IMR-90 (cell line): Measurements from ENCODE around the gene CCR5. TPM values are rescaled to one million over a fixed set of nuclear protein-coding genes. Genes with fewer than 3 reads are reported as not detected.
A peak's percentile ranks its signal among the peaks of the same experiment; 100 is the strongest.

Source experiments
- ATAC-seq: fragments of 200-7000 bp; cut with Tn5 transposase; 2 replicates; pipeline ENCODE4 v1.9.1; 2020; ENCODE audit warnings: low read depth, mild to moderate bottlenecking, moderate library complexity
- BruUV-seq: library from RNA; stranded (reverse); fragments of 400-500 nt; replicated peaks from 2 replicates; lab custom pipeline; 2021; lab: Mats Ljungman, UMichigan
- CTCF ChIA-PET: fragments of 300-600 bp; formaldehyde crosslinking; extraction: SDS; loops from one replicate; lab custom pipeline; 2021; ENCODE audit warnings: antibody characterized with exemption; lab: Yijun Ruan, JAX
- POLR2A ChIA-PET: fragments of 300-600 bp; sonication (Branson Sonifier 250); formaldehyde crosslinking; loops from one replicate; lab custom pipeline; 2022; ENCODE audit warnings: antibody characterized with exemption; ENCODE audit not compliant: unreplicated experiment; lab: Charles Lee
- DNase-seq: peaks from one replicate; pipeline ENCODE4 v3.0.0; 2013
- H2AFZ ChIP-seq: replicated peaks from 2 replicates; pipeline ENCODE3; 2013; ENCODE audit warnings: low read length, mild to moderate bottlenecking; ENCODE audit not compliant: poor library complexity
- H2AK5ac ChIP-seq: 2 replicates; pipeline ENCODE4 v1.6.1; 2013; ENCODE audit warnings: low read depth, low read length, inconsistent platforms
- H2AK9ac ChIP-seq: replicated peaks from 2 replicates; pipeline ENCODE3; 2013; ENCODE audit warnings: mild to moderate bottlenecking, low read depth, low read length, moderate library complexity; ENCODE audit not compliant: poor library complexity
- H2BK120ac ChIP-seq: 2 replicates; pipeline ENCODE4 v1.6.1; 2013; ENCODE audit warnings: low read depth, low read length, inconsistent platforms
- H2BK15ac ChIP-seq: 3 replicates; pipeline ENCODE4 v1.6.1; 2013; ENCODE audit warnings: low read depth, low read length, inconsistent platforms
- H2BK20ac ChIP-seq: 2 replicates; pipeline ENCODE4 v1.6.1; 2013; ENCODE audit warnings: low read depth, mild to moderate bottlenecking, inconsistent platforms, low read length, moderate library complexity
- H2BK5ac ChIP-seq: 2 replicates; pipeline ENCODE4 v1.6.1; 2013; ENCODE audit warnings: mild to moderate bottlenecking, low read depth, low read length, inconsistent platforms; ENCODE audit not compliant: poor library complexity, severe bottlenecking
- H3K14ac ChIP-seq: replicated peaks from 2 replicates; pipeline ENCODE4 v1.6.1; 2013; ENCODE audit warnings: low read depth, low read length, inconsistent platforms
- H3K18ac ChIP-seq: 2 replicates; pipeline ENCODE4 v1.6.1; 2013; ENCODE audit warnings: low read depth, low read length, control low read depth
- H3K23ac ChIP-seq: 2 replicates; pipeline ENCODE4 v1.6.1; 2013; ENCODE audit warnings: low read depth, low read length, inconsistent platforms
- H3K27ac ChIP-seq: 2 replicates; pipeline ENCODE4 v1.5.1; 2013; ENCODE audit warnings: mild to moderate bottlenecking, control low read depth, low read length; ENCODE audit not compliant: insufficient read depth
- H3K27me3 ChIP-seq: 2 replicates; pipeline ENCODE4 v1.6.1; 2013; ENCODE audit warnings: low read length; ENCODE audit not compliant: control insufficient read depth, insufficient read depth
- H3K36me3 ChIP-seq: 2 replicates; pipeline ENCODE4 v1.6.1; 2013; ENCODE audit warnings: low read length, mixed read lengths; ENCODE audit not compliant: control insufficient read depth, insufficient read depth
- H3K4ac ChIP-seq: 2 replicates; pipeline ENCODE4 v1.6.1; 2013; ENCODE audit warnings: low read depth, low read length, inconsistent platforms
- H3K4me1 ChIP-seq: 2 replicates; pipeline ENCODE4 v1.6.1; 2013; ENCODE audit warnings: low read length, mixed read lengths; ENCODE audit not compliant: control insufficient read depth, insufficient read depth
- H3K4me2 ChIP-seq: 2 replicates; pipeline ENCODE4 v1.6.1; 2013; ENCODE audit warnings: low read depth, mild to moderate bottlenecking, control low read depth, low read length, moderate library complexity
- H3K4me3 ChIP-seq: 2 replicates; pipeline ENCODE4 v1.5.1; 2013; ENCODE audit warnings: low read depth, mild to moderate bottlenecking, control low read depth, low read length, moderate library complexity; ENCODE audit not compliant: insufficient read depth
- H3K56ac ChIP-seq: 2 replicates; pipeline ENCODE4 v1.6.1; 2013; ENCODE audit warnings: low read length, inconsistent platforms; ENCODE audit not compliant: insufficient read depth; ENCODE audit errors: extremely low read depth
- H3K79me1 ChIP-seq, 2 experiments: 2 replicates each; pipeline ENCODE4 v1.6.1; 2013; ENCODE audit warnings: low read length in 2 of 2, inconsistent platforms in 1 of 2, low read depth in 1 of 2
- H3K9ac ChIP-seq: 2 replicates; pipeline ENCODE4 v1.6.1; 2013; ENCODE audit warnings: low read depth, low read length, control low read depth
- H3K9me1 ChIP-seq: 2 replicates; pipeline ENCODE4 v1.6.1; 2013; ENCODE audit warnings: low read length, inconsistent platforms; ENCODE audit not compliant: insufficient read depth
- H3K9me3 ChIP-seq: 2 replicates; pipeline ENCODE4 v1.6.1; 2013; ENCODE audit warnings: low read length; ENCODE audit not compliant: control insufficient read depth, insufficient read depth
- H4K20me1 ChIP-seq: 2 replicates; pipeline ENCODE4 v1.6.1; 2013; ENCODE audit warnings: low read length, inconsistent platforms; ENCODE audit not compliant: insufficient read depth
- H4K5ac ChIP-seq: 2 replicates; pipeline ENCODE4 v1.6.1; 2013; ENCODE audit warnings: mild to moderate bottlenecking, low read depth, low read length, control low read depth
- H4K8ac ChIP-seq, 2 experiments: 2 replicates each; pipeline ENCODE4 v1.6.1; 2013; ENCODE audit warnings: low read depth in 2 of 2, low read length in 2 of 2, control low read depth in 1 of 2, inconsistent platforms in 1 of 2
- H4K91ac ChIP-seq: 2 replicates; pipeline ENCODE4 v1.6.1; 2013; ENCODE audit warnings: low read depth, low read length, inconsistent platforms; ENCODE audit not compliant: insufficient read depth
- MAZ ChIP-seq: IDR thresholded peaks from 2 replicates; pipeline ENCODE4 v1.6.1; 2012; ENCODE audit warnings: low read depth, mild to moderate bottlenecking, low read length, improper control_type of control experiment, moderate library complexity, borderline replicate concordance
- NFE2L2 ChIP-seq: fragments of 150-350 bp; IDR thresholded peaks from 2 replicates; pipeline ENCODE4 v1.6.1; 2016; ENCODE audit warnings: low read depth, mild to moderate bottlenecking, low read length
- POLR2A ChIP-seq: IDR thresholded peaks from 2 replicates; pipeline ENCODE4 v1.6.1; 2012; ENCODE audit warnings: mild to moderate bottlenecking, low read depth, low read length
- USF2 ChIP-seq: fragments of 150-350 bp; IDR thresholded peaks from 2 replicates; pipeline ENCODE4 v1.6.1; 2017; ENCODE audit warnings: mild to moderate bottlenecking, antibody characterized with exemption, low read length, low read depth
- WGBS, 2 experiments: methylation state at CpG; one replicate each; pipeline versions ENCODE4 v1.1.5 to v1.1.7; 2013; ENCODE audit warnings: missing lambda C conversion rate in 2 of 2; ENCODE audit not compliant: insufficient read length in 1 of 2; ENCODE audit errors: extremely low coverage in 2 of 2; 5-methylcytosine and 5-hydroxymethylcytosine counted together
- dilution Hi-C: fragments of 300-500 bp; cut with HindIII; formaldehyde crosslinking; loops from one replicate; pipeline ENCODE4 v1.14.3; 2018; ENCODE audit warnings: low sequenced_read_pairs; ENCODE audit not compliant: unreplicated experiment
- in situ Hi-C: fragments of 300-500 bp; cut with MboI; formaldehyde crosslinking; loops from 3 replicates; pipeline ENCODE4 v1.14.3; 2019; ENCODE audit warnings: low sequenced_read_pairs, inconsistent platforms, mixed read lengths
- intact Hi-C: fragments of 100-400 bp; cut with micrococcal nuclease; formaldehyde crosslinking; loops from 2 replicates; pipeline ENCODE4 v1.10.0; 2022
- polyA plus RNA-seq, 3 experiments: library from polyadenylated mRNA; depleted of rRNA; stranded (reverse); fragments of >200 nt; gene quantifications; 2 replicates each; pipeline ENCODE4 v1.2.3, GENCODE V29; 2012; ENCODE audit warnings: low replicate concordance in 1 of 3
- total RNA-seq: library from RNA; depleted of rRNA; stranded (reverse); fragments of >200 nt; gene quantifications from 2 replicates; pipeline ENCODE4 v1.2.3, GENCODE V29; 2012

The CCR5 gene
- total and polyA plus RNA-seq, 2 of the 4 experiments (the other 2 are of a cell fraction) = not detected

DNA sequence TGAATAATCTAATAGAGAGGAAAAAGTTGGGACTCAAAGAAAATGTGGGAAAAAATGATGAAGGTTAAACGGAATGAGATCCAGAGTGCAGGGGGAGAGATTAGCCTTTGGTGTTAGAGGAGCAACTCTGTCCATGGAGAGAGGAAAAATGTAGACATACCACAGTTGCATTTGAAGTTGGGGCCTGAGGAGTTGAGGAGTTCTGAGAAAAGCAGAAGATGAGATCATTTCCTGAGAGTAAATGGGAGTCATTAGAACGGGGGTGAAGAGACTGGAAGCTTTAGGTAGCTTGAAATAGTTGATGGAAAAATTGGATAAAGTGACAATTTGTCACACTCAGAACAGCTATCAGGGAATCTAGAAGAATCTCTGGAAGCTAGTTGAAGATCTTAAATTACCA is 28.8 kb downstream of the CCR5 start:
- H2AK9ac ChIP-seq = no peak overlapping the region
- H3K27me3 ChIP-seq = no peaks in the 10 kb centered on the region; the same call in 1 of the 2 replicates
- DNase-seq = peak; percentile 23
- no peak overlapping the region for H3K4ac ChIP-seq
- H3K27ac ChIP-seq = no peak overlapping the region
- dilution Hi-C loops = no loop called here
- H2BK5ac ChIP-seq = no peak overlapping the region
- CTCF ChIA-PET = interaction anchor here (0.6 to 1.3 kb wide), 3 partner anchors 10 to 133 kb away, joined by 3 to 4 read pairs (median 4); no protein-coding TSS in a partner anchor
- no TSS peak for BruUV-seq
- no peaks in the 10 kb centered on the region for H4K20me1 ChIP-seq
- no peak overlapping the region for H3K9ac ChIP-seq
- H3K4me2 ChIP-seq = no peak overlapping the region
- H4K5ac ChIP-seq = no peak overlapping the region
- H2AK5ac ChIP-seq = no peak overlapping the region
- no peak overlapping the region for H2BK20ac ChIP-seq
- in situ Hi-C loops = no loop called here
- H4K8ac ChIP-seq = no peak overlapping the region
- POLR2A ChIA-PET = no interaction called here
- 75 to 100% methylated on average over 1 of the region's 2 CpGs for WGBS, 2 experiments
- H2BK120ac ChIP-seq = no peak overlapping the region
- ATAC-seq = no peak
- H3K9me1 ChIP-seq = no peaks in the 10 kb centered on the region; the same call in 1 of the 2 replicates
- no peak overlapping the region for H3K56ac ChIP-seq
- H4K91ac ChIP-seq = no peak overlapping the region
- H3K18ac ChIP-seq = no peak overlapping the region
- no peak for TF ChIP-seq NFE2L2
- TF ChIP-seq USF2 = no peak
- TF ChIP-seq POLR2A = no peak
- TF ChIP-seq MAZ = no peak
- H2BK15ac ChIP-seq = no peak overlapping the region
- H2AFZ ChIP-seq = no peak overlapping the region
- intact Hi-C loops = no loop called here
- H3K9me3 ChIP-seq = no peaks in the 10 kb centered on the region
- H3K79me1 ChIP-seq = no peaks in the 10 kb centered on the region
- H3K36me3 ChIP-seq = no peaks in the 10 kb centered on the region
- H3K14ac ChIP-seq = no peak overlapping the region
- no peak overlapping the region for H3K4me3 ChIP-seq
- H3K23ac ChIP-seq = no peak overlapping the region
- peaks cover 7% of the 10 kb centered on the region for H3K4me1 ChIP-seq
